ENCODE results near the gene NACC1.

- no peak for TF ChIP-seq POLR2A (IDR thresholded peaks at IDR 0.05)
- TF ChIP-seq, protein P1, sequence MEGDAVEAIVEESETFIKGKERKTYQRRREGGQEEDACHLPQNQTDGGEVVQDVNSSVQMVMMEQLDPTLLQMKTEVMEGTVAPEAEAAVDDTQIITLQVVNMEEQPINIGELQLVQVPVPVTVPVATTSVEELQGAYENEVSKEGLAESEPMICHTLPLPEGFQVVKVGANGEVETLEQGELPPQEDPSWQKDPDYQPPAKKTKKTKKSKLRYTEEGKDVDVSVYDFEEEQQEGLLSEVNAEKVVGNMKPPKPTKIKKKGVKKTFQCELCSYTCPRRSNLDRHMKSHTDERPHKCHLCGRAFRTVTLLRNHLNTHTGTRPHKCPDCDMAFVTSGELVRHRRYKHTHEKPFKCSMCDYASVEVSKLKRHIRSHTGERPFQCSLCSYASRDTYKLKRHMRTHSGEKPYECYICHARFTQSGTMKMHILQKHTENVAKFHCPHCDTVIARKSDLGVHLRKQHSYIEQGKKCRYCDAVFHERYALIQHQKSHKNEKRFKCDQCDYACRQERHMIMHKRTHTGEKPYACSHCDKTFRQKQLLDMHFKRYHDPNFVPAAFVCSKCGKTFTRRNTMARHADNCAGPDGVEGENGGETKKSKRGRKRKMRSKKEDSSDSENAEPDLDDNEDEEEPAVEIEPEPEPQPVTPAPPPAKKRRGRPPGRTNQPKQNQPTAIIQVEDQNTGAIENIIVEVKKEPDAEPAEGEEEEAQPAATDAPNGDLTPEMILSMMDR (IDR thresholded peaks at IDR 0.05): no peak
Observed at GRCh38 chr19:13117176-13117771, 790 bp upstream of the NACC1 start.

All from ovary (tissue), 3 donors.